GM12892 (cell line): ENCODE data around the gene TNS4.

Experiments used
- DNase-seq: peaks from one replicate; pipeline ENCODE4 v3.0.0; 2011; ENCODE audit not compliant: insufficient read length
- FAIRE-seq: peaks from 2 replicates; lab custom pipeline; 2011; peaks lifted over from hg19 to GRCh38; lab: Jason Lieb, UNC
- POLR2A ChIP-seq: IDR thresholded peaks from 2 replicates; pipeline ENCODE4 v1.6.1; 2011; ENCODE audit warnings: low read depth, low read length, control low read depth
- POLR2AphosphoS5 ChIP-seq: IDR thresholded peaks from 2 replicates; pipeline ENCODE4 v1.6.1; 2011; ENCODE audit warnings: low read depth, low read length, control low read depth
- TAF1 ChIP-seq: IDR thresholded peaks from 2 replicates; pipeline ENCODE4 v1.6.1; 2011; ENCODE audit warnings: low read depth, mild to moderate bottlenecking, control low read depth, low read length, borderline replicate concordance

Gene TNS4

DNA sequence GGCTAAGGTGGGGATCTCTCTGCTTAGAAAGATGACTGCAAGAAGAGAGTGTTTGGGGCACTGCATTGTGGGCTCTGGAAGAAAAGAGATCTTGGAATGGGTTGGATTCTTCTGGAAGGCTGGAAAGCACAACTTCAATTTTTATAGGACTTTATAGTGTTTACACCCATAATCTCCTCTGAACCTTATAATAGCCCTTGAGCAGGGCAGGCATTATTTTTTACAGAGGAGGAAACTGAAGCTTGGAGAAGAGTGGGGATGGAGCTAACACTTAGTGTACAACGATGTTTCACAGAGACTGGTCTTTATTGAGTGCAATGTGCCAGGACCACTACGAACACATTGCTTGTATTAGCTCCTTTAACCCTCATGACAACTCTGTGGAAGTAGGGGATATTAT, 10.4 kb downstream of the TNS4 start:
- FAIRE-seq, result no peak
- DNase-seq, result no peak
- TF ChIP-seq POLR2A (no peak), TAF1 (no peak), POLR2AphosphoS5 (no peak)

DNA sequence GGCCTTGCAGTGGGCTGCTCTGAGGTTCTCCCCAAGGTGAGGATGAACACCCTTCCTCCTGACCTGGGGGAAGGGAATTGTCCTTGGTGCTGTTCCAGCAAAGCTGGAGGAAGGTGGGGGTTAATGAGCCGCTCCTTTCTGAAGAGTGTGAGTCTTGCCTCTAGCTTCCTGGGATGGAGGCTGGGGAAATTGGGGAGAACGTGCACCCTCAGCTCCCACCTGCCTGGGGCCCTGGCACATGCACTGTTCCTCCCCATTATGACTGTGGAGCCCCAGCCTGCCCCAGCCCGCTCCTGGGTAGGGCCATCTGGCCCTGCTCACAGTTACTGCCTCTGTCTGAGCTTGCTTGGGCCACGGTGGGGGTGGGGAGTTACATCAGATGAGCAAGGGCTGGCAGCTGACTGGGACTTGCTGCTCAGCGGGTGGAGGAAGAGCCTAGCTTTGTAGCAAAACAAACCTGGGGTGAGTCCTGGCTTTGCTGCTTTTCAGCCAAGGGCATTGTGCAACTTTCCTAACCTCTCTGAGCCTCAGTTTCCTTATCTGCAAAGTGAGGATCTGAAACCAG, 11.1 kb downstream of the TNS4 start:
- DNase-seq (no peak), FAIRE-seq (no peak)
- TF ChIP-seq POLR2AphosphoS5 (no peak), POLR2A (no peak), TAF1 (no peak)

DNA sequence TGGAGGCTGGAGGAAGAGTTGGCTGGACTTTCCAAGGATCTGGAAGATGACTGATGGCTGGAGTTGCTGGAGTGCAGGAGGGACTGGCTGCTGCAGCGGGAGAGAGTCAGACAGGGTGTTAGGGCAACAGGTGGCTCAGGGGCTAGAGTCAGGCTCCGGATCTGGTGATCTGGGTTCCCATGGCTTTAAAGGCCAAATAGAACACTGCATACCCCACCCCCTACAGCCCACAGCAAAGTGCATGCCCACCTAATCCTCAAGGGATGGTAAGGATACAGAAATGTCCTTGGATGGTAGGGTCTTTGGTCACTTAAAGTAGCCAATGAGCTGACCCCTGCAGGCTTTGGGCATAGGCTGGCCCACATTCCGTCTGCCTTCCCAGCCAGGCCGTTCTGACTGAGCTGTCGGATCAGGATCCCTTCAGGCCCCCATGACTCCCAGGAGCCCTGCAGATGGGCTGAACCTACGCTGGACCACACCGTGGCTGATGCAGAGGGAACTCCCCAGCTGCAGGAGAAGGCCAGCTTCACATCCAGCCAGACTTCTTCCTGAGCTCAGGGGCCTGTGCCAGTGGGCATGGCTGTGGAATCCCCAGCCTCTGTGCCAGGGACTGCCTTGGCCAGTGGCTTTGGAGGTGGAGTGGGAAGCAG, 13.9 kb downstream of the TNS4 start:
- DNase-seq, result no peak
- TF ChIP-seq POLR2A (no peak), TAF1 (no peak), POLR2AphosphoS5 (no peak)
- FAIRE-seq, result no peak

DNA sequence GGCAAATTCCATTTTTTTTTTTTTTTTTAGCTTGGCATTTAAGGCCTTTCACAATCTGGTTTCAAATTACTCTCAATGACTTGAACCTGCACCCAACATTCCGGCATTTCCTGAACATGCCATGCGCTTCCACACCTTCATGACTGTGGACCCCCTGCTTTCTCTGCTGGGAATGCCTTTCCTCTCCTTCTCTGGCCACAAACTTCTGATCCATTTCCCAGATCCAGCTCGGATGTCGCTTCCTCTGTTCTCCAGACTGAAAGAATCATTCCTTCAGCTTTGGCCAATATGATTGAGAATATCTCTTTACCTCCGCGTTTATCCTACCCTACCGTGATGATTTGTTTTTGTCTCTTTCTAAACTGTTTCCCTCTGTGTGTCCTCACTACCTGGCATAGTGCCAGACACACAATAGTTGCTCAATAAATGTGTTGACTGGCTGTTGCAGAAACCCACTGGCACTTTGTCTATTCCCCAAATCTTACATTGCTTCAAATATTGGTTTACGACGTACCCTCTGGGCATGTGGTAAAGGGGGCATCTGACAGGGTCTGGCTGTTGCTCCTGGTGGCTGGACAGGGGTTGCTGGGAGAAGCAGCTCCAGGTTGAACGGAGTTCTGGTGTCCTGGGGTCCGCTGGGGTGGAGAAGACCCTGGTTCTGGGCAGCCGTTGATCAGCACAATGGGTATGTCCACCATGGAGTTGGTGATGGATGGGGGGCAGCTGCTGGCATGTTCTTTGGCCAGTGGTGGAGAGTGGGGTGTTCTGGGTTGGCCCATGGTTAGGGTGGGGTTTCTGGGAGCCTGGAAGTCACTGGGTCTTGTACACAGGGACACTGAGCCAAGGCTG, 14.7 kb downstream of the TNS4 start:
- FAIRE-seq (no peak), DNase-seq (no peak)
- TF ChIP-seq POLR2AphosphoS5, result no peak
- TF ChIP-seq TAF1, result no peak
- no peak for TF ChIP-seq POLR2A

DNA sequence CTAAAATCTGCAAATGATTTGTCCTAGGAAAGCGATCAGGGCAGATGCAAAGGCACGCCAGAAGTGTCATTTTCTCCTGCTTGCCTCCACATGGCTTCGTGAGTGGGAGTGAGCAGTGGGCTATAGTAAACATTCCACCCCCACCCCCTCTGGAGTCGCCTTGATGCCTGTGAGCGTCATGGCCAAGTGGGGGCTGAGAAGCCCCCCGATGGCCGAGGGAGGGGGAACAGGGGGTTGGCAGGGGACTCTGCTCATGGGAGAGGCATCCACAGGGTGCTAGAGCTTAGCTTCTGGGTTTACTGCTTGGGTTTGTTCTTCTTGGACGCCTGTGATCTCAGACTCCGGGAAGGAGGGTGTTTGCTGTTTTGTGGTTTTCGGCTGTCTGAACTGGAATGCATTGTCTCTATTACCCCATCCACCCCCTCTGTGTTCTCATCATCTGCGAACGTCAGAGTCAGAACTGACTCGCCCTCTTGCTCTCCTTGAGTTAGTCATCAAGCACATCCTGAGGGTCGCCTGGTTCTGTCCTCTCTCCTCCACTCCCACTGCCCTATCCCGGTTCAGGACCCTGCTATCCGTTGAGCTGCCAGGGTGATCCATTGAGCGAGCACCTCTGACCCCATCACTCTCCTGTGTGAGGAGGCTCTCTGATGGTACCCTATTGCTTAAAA, 15.4 kb downstream of the TNS4 start:
- TF ChIP-seq TAF1, result no peak
- TF ChIP-seq POLR2A, result no peak
- TF ChIP-seq POLR2AphosphoS5, result no peak
- FAIRE-seq (no peak), DNase-seq (no peak)

DNA sequence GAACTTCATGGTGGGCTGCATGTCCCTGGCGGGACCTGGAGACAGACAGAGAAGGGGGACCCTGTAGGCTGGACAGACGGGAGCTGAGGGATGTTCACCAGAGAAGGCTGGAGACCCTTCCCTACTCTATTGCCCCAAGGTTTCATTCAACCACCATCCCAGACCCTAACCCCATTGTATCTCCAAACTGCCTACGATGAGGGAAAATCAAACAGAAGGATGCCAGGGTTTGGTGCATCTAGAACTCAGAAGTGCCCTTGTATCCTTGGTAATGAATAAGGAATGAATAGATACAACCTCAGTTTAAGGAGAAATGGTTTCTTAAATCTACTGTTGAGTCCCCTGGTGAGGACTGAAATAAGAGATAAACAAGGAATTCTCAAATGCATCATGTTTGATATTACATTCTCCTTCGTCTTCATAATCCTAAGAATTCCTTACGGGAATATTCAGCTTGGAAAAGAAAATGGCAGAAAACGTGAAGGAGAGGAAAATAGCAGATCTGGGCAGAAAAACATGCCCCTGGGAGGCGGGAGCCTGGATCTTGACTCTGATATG, 16.4 kb downstream of the TNS4 start:
- no peak for DNase-seq
- FAIRE-seq, result no peak
- TF ChIP-seq POLR2A (no peak), TAF1 (no peak), POLR2AphosphoS5 (no peak)

DNA sequence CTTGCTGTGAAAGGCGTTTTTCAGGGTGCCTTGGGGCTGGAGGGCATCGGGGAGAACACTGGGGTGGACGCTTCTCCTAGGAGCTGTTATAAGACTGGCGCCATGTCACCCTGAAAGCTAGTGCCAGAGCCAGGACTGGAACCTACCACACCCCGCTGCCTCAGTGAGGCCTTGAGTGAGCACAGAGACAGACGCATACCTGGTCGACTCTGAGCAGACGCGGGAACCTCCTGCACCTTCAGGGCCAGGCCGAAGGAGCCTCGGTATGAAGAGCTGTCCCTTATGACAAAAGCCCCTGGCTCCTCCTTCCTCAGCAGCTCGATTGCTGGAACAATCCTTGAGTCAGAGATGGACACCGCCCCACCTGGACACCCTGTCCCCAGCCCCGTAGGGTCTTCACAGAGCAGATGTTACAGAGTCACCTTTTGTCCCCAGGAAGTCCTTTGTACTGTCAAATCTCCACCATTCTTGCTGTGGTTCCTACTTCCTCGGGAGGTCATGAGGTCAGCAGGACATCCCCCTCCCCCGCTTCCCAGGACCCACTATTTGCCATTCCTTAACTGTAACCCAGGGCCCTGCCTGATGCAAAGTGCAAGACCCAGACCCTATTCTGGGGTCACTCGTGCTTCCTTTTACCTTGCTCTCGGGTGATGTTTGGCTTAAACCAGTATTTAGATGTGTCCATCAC, 17.0 kb downstream of the TNS4 start:
- FAIRE-seq (no peak), DNase-seq (no peak)
- TF ChIP-seq POLR2A, result no peak
- no peak for TF ChIP-seq POLR2AphosphoS5
- TF ChIP-seq TAF1, result no peak

DNA sequence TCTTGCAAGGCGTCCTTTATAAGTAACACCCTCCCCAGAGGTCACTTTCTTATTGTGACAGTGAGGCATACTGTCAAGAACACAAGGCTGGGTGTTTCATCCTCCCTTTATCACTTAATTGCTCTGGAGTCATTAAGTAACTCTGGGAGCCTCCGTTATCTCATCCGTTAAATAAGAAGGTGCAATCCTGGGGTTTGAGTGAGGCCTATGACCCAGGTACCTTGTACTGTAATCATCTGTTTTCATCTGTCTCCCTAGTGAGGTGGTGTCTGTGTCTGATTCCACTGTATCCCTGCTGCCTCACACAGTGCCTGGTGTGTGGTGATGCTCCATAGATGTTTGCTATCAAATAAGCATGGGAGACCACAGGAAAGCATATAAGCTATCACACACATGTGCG, 17.7 kb downstream of the TNS4 start:
- DNase-seq, result no peak
- TF ChIP-seq POLR2A (no peak), TAF1 (no peak), POLR2AphosphoS5 (no peak)
- FAIRE-seq, result no peak

DNA sequence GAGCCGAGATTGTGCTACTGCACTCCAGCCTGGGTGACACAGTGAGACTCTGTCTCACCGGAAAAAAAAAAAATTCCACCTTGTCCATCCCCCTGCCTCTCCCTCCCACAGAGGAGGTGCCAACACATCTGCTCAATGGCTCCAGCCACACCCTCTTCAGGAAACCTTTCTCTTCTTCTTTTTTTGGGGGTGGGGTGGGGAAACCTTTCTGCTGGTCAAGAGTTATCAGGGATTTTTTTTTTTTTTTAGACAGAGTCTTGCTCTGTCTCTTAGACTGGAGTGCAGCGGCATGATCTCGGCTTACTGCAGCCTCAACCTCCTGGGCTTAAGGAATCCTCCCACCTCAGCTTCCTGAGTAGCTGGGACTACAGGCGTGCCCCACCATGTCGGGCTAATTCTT, 18.7 kb downstream of the TNS4 start:
- FAIRE-seq (no peak), DNase-seq (no peak)
- TF ChIP-seq POLR2A (no peak), POLR2AphosphoS5 (no peak), TAF1 (no peak)

DNA sequence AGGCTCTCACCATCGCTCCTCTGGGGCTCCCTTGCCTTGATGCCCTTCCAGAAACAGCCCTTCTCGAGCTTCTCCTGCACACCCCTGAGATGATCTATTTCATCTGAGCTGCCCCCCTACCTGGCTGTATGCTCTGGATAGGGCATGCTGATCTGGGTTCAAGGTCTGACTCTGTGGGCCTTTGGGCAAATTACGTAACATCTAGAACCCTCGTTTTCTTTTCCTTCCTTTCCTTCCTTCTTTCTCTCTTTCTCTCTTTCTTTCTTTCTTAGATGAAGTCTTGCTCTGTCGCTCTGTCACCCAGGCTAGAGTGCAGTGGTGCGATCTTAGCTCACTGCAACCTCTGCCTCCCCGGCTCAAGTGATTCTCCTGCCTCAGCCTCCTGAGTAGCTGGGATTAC, 20.3 kb downstream of the TNS4 start:
- TF ChIP-seq POLR2A (no peak), POLR2AphosphoS5 (no peak), TAF1 (no peak)
- DNase-seq, result no peak
- FAIRE-seq, result no peak
